ENCODE measurements around the gene SKI.
A peak's percentile ranks its signal among the peaks of the same experiment; 100 is the strongest.

Gene SKI

DNA sequence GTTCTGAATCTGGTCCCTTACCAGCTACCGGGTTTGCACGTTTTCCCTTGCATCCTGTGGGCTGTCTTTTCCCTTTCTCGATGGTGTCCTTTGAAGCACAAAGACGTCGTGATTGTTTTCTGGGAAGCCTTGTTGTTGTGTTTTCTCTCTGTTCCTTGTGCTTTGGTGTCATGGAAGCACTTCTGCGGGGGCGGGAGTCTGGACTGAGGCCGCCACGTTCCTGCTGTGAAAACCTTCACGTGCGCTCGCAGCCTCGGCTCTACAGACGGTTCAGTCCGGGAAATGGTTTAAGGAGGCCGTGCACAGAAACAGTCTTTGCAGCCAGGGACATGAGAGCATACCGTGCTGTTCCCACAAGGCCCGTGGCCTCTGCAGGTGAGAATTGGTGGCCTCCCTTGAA lies 68.5 kb downstream of the SKI start:
- H3K27ac Mint-ChIP-seq, result peak overlapping the region; percentile 75
- no peak for DNase-seq

DNA sequence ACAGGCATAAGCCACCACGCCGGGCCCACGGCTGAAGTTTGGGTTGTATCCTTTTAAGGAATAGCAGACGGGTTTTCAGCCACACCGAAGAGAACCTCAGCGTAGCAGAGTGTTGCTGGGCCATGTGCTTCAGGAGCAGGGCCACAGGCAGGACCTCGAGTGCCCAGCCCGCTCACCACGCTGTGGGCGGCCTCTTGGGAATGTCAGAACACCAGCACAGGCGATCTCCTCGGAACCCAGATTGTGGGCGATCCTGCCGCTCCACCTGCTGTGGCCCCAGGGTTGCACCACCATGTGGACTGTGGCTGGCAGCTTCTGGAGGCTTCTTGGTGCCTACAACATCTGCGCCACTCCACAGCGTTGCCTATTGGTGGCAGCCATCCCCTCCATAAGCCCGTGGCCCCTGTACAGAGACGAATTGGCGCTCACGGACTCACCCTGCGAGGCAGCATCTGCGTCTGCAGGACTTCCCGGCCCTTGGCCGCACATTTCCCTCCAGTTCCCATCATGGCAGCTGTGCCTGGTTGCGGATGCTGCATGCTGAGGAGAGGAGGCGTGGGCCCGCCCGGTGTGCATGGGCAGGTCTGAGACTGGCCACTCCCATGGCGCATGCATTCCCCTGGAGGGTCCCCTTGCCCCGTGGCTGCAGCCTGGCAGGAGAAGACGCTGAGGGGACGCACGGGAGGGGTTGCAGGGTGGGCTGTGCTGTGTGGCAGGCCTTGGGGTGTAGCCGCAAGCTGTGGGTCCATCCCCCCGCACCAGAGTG lies 69.3 kb downstream of the SKI start:
- H3K36me3 Mint-ChIP-seq (ENCODE audit: low read depth), result peaks cover 12% of the 10 kb centered on the region
- H3K4me1 Mint-ChIP-seq, result peaks cover 47% of the 10 kb centered on the region
- H3K9me3 Mint-ChIP-seq, result no peaks in the 10 kb centered on the region
- TF ChIP-seq, protein P1, sequence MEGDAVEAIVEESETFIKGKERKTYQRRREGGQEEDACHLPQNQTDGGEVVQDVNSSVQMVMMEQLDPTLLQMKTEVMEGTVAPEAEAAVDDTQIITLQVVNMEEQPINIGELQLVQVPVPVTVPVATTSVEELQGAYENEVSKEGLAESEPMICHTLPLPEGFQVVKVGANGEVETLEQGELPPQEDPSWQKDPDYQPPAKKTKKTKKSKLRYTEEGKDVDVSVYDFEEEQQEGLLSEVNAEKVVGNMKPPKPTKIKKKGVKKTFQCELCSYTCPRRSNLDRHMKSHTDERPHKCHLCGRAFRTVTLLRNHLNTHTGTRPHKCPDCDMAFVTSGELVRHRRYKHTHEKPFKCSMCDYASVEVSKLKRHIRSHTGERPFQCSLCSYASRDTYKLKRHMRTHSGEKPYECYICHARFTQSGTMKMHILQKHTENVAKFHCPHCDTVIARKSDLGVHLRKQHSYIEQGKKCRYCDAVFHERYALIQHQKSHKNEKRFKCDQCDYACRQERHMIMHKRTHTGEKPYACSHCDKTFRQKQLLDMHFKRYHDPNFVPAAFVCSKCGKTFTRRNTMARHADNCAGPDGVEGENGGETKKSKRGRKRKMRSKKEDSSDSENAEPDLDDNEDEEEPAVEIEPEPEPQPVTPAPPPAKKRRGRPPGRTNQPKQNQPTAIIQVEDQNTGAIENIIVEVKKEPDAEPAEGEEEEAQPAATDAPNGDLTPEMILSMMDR (IDR thresholded peaks at IDR 0.05), result no peak
- no peak overlapping the region for H3K4me3 Mint-ChIP-seq
- no peak for DNase-seq
- H3K27ac Mint-ChIP-seq, result no peak overlapping the region
- H3K27me3 Mint-ChIP-seq (ENCODE audit: low read depth, poor library complexity), result peaks cover 2% of the 10 kb centered on the region

More for the DNA sequence above, 68.5 kb downstream of the SKI start:
- TF ChIP-seq, protein P1 (IDR thresholded peaks at IDR 0.05), result no peak
- peaks cover 2% of the 10 kb centered on the region for H3K27me3 Mint-ChIP-seq (ENCODE audit: low read depth, poor library complexity)
- H3K4me3 Mint-ChIP-seq, result no peak overlapping the region
- peaks cover 55% of the 10 kb centered on the region for H3K4me1 Mint-ChIP-seq
- H3K36me3 Mint-ChIP-seq (ENCODE audit: low read depth), result peaks cover 12% of the 10 kb centered on the region
- H3K9me3 Mint-ChIP-seq, result no peaks in the 10 kb centered on the region

DNA sequence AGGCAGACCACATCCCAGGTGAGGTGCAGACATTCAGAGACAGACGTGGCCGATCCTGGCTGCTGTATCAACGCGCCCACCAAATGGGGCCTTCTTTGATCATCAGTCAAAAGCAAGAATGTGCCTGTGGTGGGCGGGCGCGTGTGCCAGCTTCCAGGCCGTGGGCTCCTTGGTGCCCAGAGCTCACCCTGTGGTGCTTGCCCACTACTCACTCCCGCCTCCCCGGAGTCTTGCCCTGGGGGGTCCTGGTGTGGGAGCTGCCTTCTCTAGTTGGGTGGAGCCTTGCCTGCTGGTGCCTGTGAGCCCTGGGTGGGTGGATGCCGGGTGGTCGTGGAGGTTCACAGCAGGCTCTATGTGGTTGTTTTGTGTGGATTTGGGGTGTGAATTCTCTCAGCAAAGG lies 70.6 kb downstream of the SKI start:
- TF ChIP-seq, protein P1 (IDR thresholded peaks at IDR 0.05), result no peak
- H3K27ac Mint-ChIP-seq, result peak overlapping the region; percentile 57
- DNase-seq, result no peak
- H3K27me3 Mint-ChIP-seq (ENCODE audit: low read depth, poor library complexity), result peaks cover 2% of the 10 kb centered on the region
- H3K36me3 Mint-ChIP-seq (ENCODE audit: low read depth), result peaks cover 18% of the 10 kb centered on the region
- no peak overlapping the region for H3K4me3 Mint-ChIP-seq
- H3K4me1 Mint-ChIP-seq, result peaks cover 40% of the 10 kb centered on the region
- H3K9me3 Mint-ChIP-seq, result no peaks in the 10 kb centered on the region

DNA sequence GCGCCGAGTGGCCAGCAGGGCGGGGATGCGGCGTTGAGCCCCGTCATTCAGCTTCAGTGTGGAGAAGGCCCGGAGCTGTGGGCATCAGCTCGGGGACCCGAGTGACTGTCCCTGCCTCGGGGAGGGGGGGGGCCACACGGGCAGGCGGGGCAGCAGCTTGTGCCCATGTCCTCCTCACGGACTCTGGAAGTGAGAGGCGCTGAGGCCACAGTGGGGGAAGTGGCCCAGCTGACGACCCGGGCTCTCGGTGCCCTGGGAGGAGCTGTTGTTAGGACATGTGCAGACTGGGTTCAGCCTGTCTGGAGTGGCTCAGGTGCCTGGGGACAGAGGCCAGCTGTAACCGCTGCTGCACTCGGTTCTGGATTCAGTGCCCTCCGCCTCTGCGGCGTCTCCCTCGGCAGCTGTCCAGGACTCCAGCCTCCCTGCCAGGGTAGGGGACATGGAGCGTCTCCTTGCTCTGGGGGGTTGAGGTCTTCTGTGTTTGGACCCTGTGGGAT lies 71.1 kb downstream of the SKI start:
- Mint-ChIP-seq H3K4me1 (peaks cover 35% of the 10 kb centered on the region), H3K9me3 (no peaks in the 10 kb centered on the region), H3K36me3 (ENCODE audit: low read depth) (peaks cover 20% of the 10 kb centered on the region), H3K27me3 (ENCODE audit: low read depth, poor library complexity) (peaks cover 2% of the 10 kb centered on the region), H3K4me3 (no peak overlapping the region), H3K27ac (peak overlapping the region; percentile 57)
- no peak for DNase-seq
- TF ChIP-seq, protein P1 (IDR thresholded peaks at IDR 0.05), result no peak

DNA sequence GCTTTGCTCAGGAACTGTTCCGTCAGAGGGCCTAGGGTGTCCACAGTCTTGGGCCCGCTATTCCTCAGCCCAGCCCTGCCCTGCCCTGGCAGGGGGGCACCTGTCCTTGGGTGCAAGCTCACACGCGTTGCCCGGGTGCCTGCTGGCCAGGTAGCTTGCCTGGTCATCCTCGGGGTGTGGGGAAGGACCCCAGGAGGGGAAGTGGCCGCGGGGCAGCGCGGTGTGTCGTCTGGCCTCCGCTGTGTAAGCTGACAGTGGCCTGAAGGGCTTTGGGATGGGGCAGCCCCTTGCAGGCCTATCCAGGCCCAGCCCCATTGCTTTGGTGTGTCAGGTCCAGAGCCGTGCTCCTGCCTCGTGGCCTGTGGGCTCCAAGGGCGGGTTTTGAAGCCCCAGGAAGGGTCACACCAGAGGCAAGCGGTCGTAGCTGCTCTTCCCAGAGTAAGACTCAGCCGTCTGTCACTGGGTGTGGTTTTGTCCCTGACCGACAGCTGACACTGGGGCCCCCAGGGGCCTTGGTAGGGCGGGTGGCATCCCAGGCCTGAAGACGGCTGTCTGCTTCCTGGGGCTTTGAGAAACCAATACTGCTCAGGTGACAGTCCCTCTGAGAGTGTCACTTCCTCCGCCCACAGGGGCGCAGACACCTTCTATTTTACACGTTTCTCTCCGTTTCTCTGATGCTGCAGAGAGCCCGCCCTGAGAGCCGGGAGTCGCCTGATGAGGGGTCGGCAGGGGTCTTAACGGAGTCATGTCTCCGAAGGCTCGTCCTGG lies 72.1 kb downstream of the SKI start:
- H3K27ac Mint-ChIP-seq, result peak overlapping the region; percentile 19
- H3K27me3 Mint-ChIP-seq (ENCODE audit: low read depth, poor library complexity), result peaks cover 2% of the 10 kb centered on the region
- no peak for DNase-seq
- TF ChIP-seq, protein P1 (IDR thresholded peaks at IDR 0.05), result no peak
- H3K4me3 Mint-ChIP-seq, result no peak overlapping the region
- peaks cover 36% of the 10 kb centered on the region for H3K4me1 Mint-ChIP-seq
- H3K9me3 Mint-ChIP-seq, result no peaks in the 10 kb centered on the region
- peaks cover 25% of the 10 kb centered on the region for H3K36me3 Mint-ChIP-seq (ENCODE audit: low read depth)

Data from nephron progenitor cell (in vitro differentiated cells).